ENCODE measurements around the gene PNPLA6.

PNPLA6 gene

DNA sequence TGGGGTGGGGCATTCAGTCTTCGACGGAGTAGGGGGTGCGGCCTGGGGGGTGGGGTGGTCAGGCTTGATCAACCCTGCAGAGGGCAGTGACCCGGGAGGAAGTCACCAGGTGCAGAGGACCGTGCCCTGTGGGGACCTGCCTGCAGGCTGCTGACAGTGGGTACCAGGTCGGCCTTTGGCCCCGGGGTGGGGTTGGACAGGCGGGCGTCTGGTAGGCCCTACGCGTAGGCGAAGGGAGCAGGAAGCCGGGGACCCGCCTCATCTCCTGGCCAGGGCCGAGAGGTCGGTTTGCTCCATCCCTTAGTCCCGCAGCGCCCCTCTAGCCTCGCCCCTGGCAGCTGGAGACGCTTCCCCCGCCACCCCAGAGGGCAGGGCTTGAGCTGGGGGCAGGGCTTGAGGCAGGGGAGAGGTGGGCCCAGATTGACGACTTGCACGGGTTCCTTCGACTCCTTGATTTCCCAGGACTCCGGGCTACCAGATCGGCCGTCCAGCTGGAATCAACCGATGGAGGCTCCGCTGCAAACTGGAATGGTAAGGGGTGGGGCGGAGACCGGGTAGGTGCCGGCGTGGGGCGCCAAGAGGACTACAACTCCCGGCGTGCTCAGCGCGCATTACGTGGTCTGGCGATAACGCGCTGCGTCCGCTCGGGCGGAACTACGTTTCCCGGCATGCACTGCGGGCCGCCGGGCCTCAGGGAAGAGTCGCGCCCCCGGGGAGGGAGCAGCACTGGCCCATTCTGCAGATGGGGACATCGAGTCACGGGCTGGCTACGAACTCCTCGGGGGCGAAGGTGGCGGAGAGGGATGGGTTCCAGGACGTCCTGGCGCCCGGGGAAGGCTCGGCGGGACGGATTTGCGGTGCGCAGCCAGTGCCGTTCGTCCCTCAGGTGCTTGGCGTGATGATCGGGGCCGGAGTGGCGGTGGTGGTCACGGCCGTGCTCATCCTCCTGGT, at the start of gene PNPLA6:
PNPLA6 (plus strand) TSS at position 671 of the 951 bp plus-strand sequence; CDS start at position 743, 72 bp downstream.
- Histone ChIP-seq H2AFZ (ENCODE audit: low read length, unreplicated experiment) (peak within 1 kb of the TSS; percentile 85), H3K36me3 (ENCODE audit: insufficient read depth, low read length) (no peaks in the 10 kb centered on the region), H3K27ac (ENCODE audit: low read depth, low read length) (no peak within 1 kb of the TSS; the same call in 1 of the 2 replicates)

DNA sequence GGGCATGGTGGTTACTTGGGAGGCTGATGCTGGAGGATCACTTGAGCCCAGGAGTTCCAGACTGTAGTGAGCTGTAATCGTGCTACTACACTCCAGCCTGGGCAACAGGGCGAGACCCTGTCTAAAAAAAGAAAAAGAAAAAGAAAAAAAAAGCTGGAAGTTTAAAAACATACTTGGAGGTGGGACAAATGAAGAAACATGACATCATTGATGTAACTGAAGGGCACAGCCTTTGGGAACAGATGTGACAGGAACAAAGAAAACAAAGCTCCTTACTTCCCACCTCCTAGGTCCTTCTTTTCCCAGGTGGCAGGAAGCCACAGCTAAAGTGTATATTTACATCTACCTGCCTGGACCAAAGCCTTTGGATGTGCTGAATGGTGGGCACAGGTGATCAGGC, 48.6 kb upstream of the PNPLA6 start:
- Histone ChIP-seq H3K27ac (ENCODE audit: low read depth, low read length) (no peak overlapping the region), H3K4me3 (ENCODE audit: low read depth, low read length) (no peak overlapping the region), H3K27me3 (ENCODE audit: insufficient read depth, low read length) (no peaks in the 10 kb centered on the region), H3K36me3 (ENCODE audit: insufficient read depth, low read length) (no peaks in the 10 kb centered on the region), H2AFZ (ENCODE audit: low read length, unreplicated experiment) (no peak overlapping the region), H3K4me1 (ENCODE audit: control insufficient read depth, insufficient read depth, low read length, unreplicated experiment) (no peaks in the 10 kb centered on the region), H3K79me2 (ENCODE audit: control insufficient read depth, insufficient read depth, low read length, unreplicated experiment) (no peaks in the 10 kb centered on the region)

More for the DNA sequence above, at the start of gene PNPLA6:
- H3K79me2 ChIP-seq (ENCODE audit: control insufficient read depth, insufficient read depth, low read length, unreplicated experiment), result no peaks in the 10 kb centered on the region
- H3K27me3 ChIP-seq (ENCODE audit: insufficient read depth, low read length), result no peaks in the 10 kb centered on the region
- H3K4me3 ChIP-seq (ENCODE audit: low read depth, low read length), result peak within 1 kb of the TSS; percentile 92
- no peaks in the 10 kb centered on the region for H3K4me1 ChIP-seq (ENCODE audit: control insufficient read depth, insufficient read depth, low read length, unreplicated experiment)

DNA sequence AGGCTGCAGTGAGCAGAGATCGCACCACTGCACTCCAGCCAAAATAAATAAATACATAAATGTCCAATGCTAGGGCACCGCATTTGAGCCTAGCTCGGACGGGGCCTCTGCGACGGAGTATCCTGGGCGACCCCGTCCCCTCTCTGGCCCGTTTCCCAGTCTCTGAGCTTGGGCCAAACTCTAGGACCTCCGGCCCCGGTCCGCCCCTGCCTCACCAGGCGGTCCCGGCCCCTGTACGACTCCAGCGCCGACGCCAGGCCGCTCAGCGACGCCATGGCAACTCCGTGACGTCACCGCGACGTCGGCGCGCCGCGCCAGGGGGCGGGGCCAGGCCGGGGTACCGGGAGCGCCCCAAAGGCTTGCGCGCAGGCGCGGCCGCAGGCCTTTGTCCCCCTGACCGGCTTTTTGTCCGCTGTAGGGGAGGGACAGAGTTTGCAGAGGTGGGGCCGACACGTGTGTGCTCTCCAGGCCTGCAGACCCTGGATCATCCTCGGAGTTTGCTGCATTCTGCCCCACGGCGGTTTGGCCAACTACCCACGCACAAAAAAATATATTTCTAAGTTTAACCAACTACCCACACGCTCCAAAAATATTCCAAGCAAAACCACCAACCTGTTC, 46.7 kb upstream of the PNPLA6 start, which contains the start of gene PEX11G:
PEX11G (minus strand) TSS at position 300 of the 618 bp plus-strand sequence; CDS start at position 275, 25 bp downstream.
- H3K4me3 ChIP-seq (ENCODE audit: low read depth, low read length), result peak within 1 kb of the TSS; percentile 85
- H3K27ac ChIP-seq (ENCODE audit: low read depth, low read length), result peak within 1 kb of the TSS; percentile 47; the same call in 1 of the 2 replicates
- H3K79me2 ChIP-seq (ENCODE audit: control insufficient read depth, insufficient read depth, low read length, unreplicated experiment), result no peaks in the 10 kb centered on the region
- H3K36me3 ChIP-seq (ENCODE audit: insufficient read depth, low read length), result no peaks in the 10 kb centered on the region
- peak within 1 kb of the TSS; percentile 97 for H2AFZ ChIP-seq (ENCODE audit: low read length, unreplicated experiment)
- H3K27me3 ChIP-seq (ENCODE audit: insufficient read depth, low read length), result no peaks in the 10 kb centered on the region
- H3K4me1 ChIP-seq (ENCODE audit: control insufficient read depth, insufficient read depth, low read length, unreplicated experiment), result no peaks in the 10 kb centered on the region

- H3K4me1 ChIP-seq (ENCODE audit: control insufficient read depth, insufficient read depth, low read length, unreplicated experiment), result no peaks in the 10 kb centered on the region
- H3K79me2 ChIP-seq (ENCODE audit: control insufficient read depth, insufficient read depth, low read length, unreplicated experiment), result no peaks in the 10 kb centered on the region
- H3K36me3 ChIP-seq (ENCODE audit: insufficient read depth, low read length), result no peaks in the 10 kb centered on the region
- no peaks in the 10 kb centered on the region for H3K27me3 ChIP-seq (ENCODE audit: insufficient read depth, low read length)
- no peak overlapping the region for H2AFZ ChIP-seq (ENCODE audit: low read length, unreplicated experiment)
- H3K27ac ChIP-seq (ENCODE audit: low read depth, low read length), result no peak overlapping the region
- peak overlapping the region; percentile 85; the same call in 1 of the 2 replicates for H3K4me3 ChIP-seq (ENCODE audit: low read depth, low read length)
These were observed 45.9 kb upstream of the PNPLA6 start for GRCh38 chr19:7489609-7490044.

DNA sequence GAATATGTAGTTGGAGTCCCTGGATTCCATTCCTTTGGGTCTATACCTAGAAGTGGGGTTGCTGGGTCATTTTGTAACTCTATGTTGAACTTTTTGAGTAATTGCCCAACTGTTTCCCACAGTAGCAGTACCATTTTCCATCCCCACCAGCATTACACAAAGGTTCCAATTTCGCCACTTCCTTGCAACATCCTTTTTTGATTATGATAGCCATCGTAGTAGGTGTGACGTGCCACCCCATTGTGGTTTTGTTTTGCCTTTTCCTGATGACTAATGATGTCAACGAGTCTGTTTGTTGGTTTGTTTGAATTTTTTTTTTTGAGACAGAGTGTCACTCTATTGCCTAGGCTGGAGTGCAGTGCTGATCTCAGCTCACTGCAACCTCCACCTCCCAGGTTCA, 43.4 kb upstream of the PNPLA6 start:
- no peaks in the 10 kb centered on the region for H3K27me3 ChIP-seq (ENCODE audit: insufficient read depth, low read length)
- no peak overlapping the region for H3K4me3 ChIP-seq (ENCODE audit: low read depth, low read length)
- no peaks in the 10 kb centered on the region for H3K79me2 ChIP-seq (ENCODE audit: control insufficient read depth, insufficient read depth, low read length, unreplicated experiment)
- no peaks in the 10 kb centered on the region for H3K4me1 ChIP-seq (ENCODE audit: control insufficient read depth, insufficient read depth, low read length, unreplicated experiment)
- H2AFZ ChIP-seq (ENCODE audit: low read length, unreplicated experiment), result no peak overlapping the region
- H3K27ac ChIP-seq (ENCODE audit: low read depth, low read length), result no peak overlapping the region
- H3K36me3 ChIP-seq (ENCODE audit: insufficient read depth, low read length), result no peaks in the 10 kb centered on the region

DNA sequence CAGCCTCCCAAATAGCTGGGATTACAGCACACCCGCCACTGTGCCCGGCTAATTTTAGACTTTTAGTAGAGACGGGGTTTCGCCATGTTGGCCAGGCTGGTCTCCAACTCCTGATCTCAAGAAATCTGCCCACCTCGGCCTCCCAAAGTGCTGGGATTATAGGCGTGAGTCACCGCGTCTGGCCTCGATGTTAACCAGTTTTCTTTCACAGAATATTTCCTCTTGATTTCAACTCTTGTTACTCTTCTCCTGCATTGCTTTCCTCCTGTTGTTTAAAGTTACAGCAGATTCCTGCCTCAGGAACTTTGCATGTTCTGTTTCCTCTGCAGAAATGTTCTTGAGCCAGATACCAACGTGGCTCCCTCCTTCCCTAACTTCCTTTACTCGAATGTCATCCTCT, 43.0 kb upstream of the PNPLA6 start:
- Histone ChIP-seq H3K4me3 (ENCODE audit: low read depth, low read length) (no peak overlapping the region), H3K4me1 (ENCODE audit: control insufficient read depth, insufficient read depth, low read length, unreplicated experiment) (no peaks in the 10 kb centered on the region), H2AFZ (ENCODE audit: low read length, unreplicated experiment) (no peak overlapping the region), H3K27me3 (ENCODE audit: insufficient read depth, low read length) (no peaks in the 10 kb centered on the region), H3K27ac (ENCODE audit: low read depth, low read length) (no peak overlapping the region), H3K36me3 (ENCODE audit: insufficient read depth, low read length) (no peaks in the 10 kb centered on the region), H3K79me2 (ENCODE audit: control insufficient read depth, insufficient read depth, low read length, unreplicated experiment) (no peaks in the 10 kb centered on the region)

DNA sequence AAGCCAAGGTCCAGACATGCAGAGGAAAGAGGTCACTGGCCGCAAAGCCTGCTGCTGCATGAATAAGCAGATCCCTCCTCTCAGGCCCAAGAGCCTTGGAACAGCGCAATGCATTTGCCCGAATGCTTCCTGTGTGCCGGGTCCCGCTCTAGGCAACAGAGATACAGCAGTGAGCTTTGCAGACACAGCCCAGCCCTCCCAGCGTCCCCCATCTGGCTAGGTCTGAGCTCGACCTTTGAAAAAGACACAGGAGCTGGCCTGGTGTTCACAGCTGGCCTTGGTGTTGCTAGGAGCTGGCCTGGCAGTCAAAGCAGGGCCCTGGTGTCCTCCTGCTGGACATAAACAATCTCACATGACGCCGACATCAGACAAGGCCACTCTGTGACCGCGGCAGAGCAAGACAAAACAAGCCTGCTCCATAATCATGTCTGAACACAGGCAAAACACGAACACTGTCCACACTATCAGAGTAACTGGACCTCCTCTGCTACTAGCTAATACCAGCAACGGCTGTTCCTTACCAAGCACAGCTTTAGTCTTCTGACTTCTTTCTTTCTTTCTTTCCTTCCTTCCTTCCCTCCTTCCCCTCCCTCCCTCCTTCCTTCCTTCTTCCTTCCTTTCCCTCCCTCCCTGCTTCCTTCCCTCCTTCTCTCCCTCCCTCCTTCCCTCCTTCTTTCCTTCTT, 41.0 kb upstream of the PNPLA6 start:
- Histone ChIP-seq H2AFZ (ENCODE audit: low read length, unreplicated experiment) (no peak overlapping the region), H3K4me3 (ENCODE audit: low read depth, low read length) (no peak overlapping the region), H3K27me3 (ENCODE audit: insufficient read depth, low read length) (no peaks in the 10 kb centered on the region), H3K4me1 (ENCODE audit: control insufficient read depth, insufficient read depth, low read length, unreplicated experiment) (no peaks in the 10 kb centered on the region), H3K79me2 (ENCODE audit: control insufficient read depth, insufficient read depth, low read length, unreplicated experiment) (no peaks in the 10 kb centered on the region), H3K27ac (ENCODE audit: low read depth, low read length) (no peak overlapping the region), H3K36me3 (ENCODE audit: insufficient read depth, low read length) (no peaks in the 10 kb centered on the region)

- H3K4me3 ChIP-seq (ENCODE audit: low read depth, low read length), result no peak overlapping the region
- peaks cover 6% of the 10 kb centered on the region; the same call in 1 of the 2 replicates for H3K27me3 ChIP-seq (ENCODE audit: insufficient read depth, low read length)
- no peaks in the 10 kb centered on the region for H3K36me3 ChIP-seq (ENCODE audit: insufficient read depth, low read length)
- H3K4me1 ChIP-seq (ENCODE audit: control insufficient read depth, insufficient read depth, low read length, unreplicated experiment), result no peaks in the 10 kb centered on the region
- no peaks in the 10 kb centered on the region for H3K79me2 ChIP-seq (ENCODE audit: control insufficient read depth, insufficient read depth, low read length, unreplicated experiment)
- no peak overlapping the region for H3K27ac ChIP-seq (ENCODE audit: low read depth, low read length)
- H2AFZ ChIP-seq (ENCODE audit: low read length, unreplicated experiment), result no peak overlapping the region
These were observed 38.2 kb upstream of the PNPLA6 start for GRCh38 chr19:7497292-7497691.

- Histone ChIP-seq H2AFZ (ENCODE audit: low read length, unreplicated experiment) (no peak overlapping the region), H3K36me3 (ENCODE audit: insufficient read depth, low read length) (no peaks in the 10 kb centered on the region), H3K79me2 (ENCODE audit: control insufficient read depth, insufficient read depth, low read length, unreplicated experiment) (no peaks in the 10 kb centered on the region), H3K4me3 (ENCODE audit: low read depth, low read length) (peak overlapping the region; percentile 71), H3K27me3 (ENCODE audit: insufficient read depth, low read length) (peaks cover 6% of the 10 kb centered on the region; the same call in 1 of the 2 replicates), H3K27ac (ENCODE audit: low read depth, low read length) (no peak overlapping the region), H3K4me1 (ENCODE audit: control insufficient read depth, insufficient read depth, low read length, unreplicated experiment) (no peaks in the 10 kb centered on the region)
These were observed 34.6 kb upstream of the PNPLA6 start for GRCh38 chr19:7500811-7501450.

- Histone ChIP-seq H2AFZ (ENCODE audit: low read length, unreplicated experiment) (no peak overlapping the region), H3K27me3 (ENCODE audit: insufficient read depth, low read length) (peaks cover 6% of the 10 kb centered on the region; the same call in 1 of the 2 replicates), H3K27ac (ENCODE audit: low read depth, low read length) (no peak overlapping the region), H3K79me2 (ENCODE audit: control insufficient read depth, insufficient read depth, low read length, unreplicated experiment) (no peaks in the 10 kb centered on the region), H3K36me3 (ENCODE audit: insufficient read depth, low read length) (no peaks in the 10 kb centered on the region), H3K4me3 (ENCODE audit: low read depth, low read length) (no peak overlapping the region), H3K4me1 (ENCODE audit: control insufficient read depth, insufficient read depth, low read length, unreplicated experiment) (no peaks in the 10 kb centered on the region)
These were observed 33.0 kb upstream of the PNPLA6 start for GRCh38 chr19:7502552-7502951.

All from ACC112 (cell line).